Muscle layer of duodenum (tissue), 2 donors: ENCODE measurements around the gene RFX1.

Source experiments
- H3K27ac ChIP-seq: one replicate; pipeline ENCODE4 v1.7.0; 2013; ENCODE audit warnings: mild to moderate bottlenecking, low read length
- H3K27me3 ChIP-seq: one replicate; pipeline ENCODE4 v1.7.0; 2013; ENCODE audit warnings: low read depth, mild to moderate bottlenecking, control low read depth, low read length
- H3K36me3 ChIP-seq, 2 donors: one replicate each; pipeline ENCODE4 v1.7.0; 2013; ENCODE audit warnings: low read length in 2 of 2, control low read depth in 1 of 2, mild to moderate bottlenecking in 1 of 2; ENCODE audit not compliant: insufficient read depth in 2 of 2, control insufficient read depth in 1 of 2
- H3K4me1 ChIP-seq, 2 donors: one replicate each; pipeline ENCODE4 v1.7.0; 2013; ENCODE audit warnings: low read length in 2 of 2, mild to moderate bottlenecking in 2 of 2, control low read depth in 1 of 2, moderate library complexity in 1 of 2; ENCODE audit not compliant: insufficient read depth in 2 of 2, control insufficient read depth in 1 of 2
- H3K4me3 ChIP-seq, 2 donors: one replicate each; pipeline ENCODE4 v1.7.0; 2013; ENCODE audit warnings: low read length in 2 of 2, low read depth in 1 of 2, mild to moderate bottlenecking in 1 of 2
- H3K9me3 ChIP-seq, 2 donors: one replicate each; pipeline ENCODE4 v1.7.0; 2013; ENCODE audit warnings: low read length in 2 of 2, control low read depth in 1 of 2, mild to moderate bottlenecking in 1 of 2; ENCODE audit not compliant: control insufficient read depth in 1 of 2
- donor health status: healthy.

Gene RFX1

GRCh38 chr19:13965377-13965896 lies 40.7 kb downstream of the RFX1 start:
- peaks cover 14 to 68% of the 10 kb centered on the region in 2 donors for H3K36me3 ChIP-seq

GRCh38 chr19:13964776-13965175 lies 41.3 kb downstream of the RFX1 start:
- H3K4me3 ChIP-seq = no peak overlapping the region
- peaks cover 14 to 68% of the 10 kb centered on the region in 2 donors for H3K36me3 ChIP-seq
- peaks cover 0 to 6% of the 10 kb centered on the region in 2 donors for H3K4me1 ChIP-seq
- H3K9me3 ChIP-seq = no peaks in the 10 kb centered on the region
- H3K27me3 ChIP-seq = no peaks in the 10 kb centered on the region
- H3K27ac ChIP-seq = no peak overlapping the region

More at GRCh38 chr19:13965377-13965896, 40.7 kb downstream of the RFX1 start:
- Histone ChIP-seq H3K27me3 (no peaks in the 10 kb centered on the region), H3K4me3 (no peak overlapping the region), H3K4me1 (peaks cover 0 to 6% of the 10 kb centered on the region in 2 donors), H3K27ac (no peak overlapping the region), H3K9me3 (no peaks in the 10 kb centered on the region)

- Histone ChIP-seq H3K4me3 (peak overlapping the region in 1 of 2 donors; percentile 56), H3K9me3 (no peaks in the 10 kb centered on the region), H3K36me3 (peaks cover 12 to 65% of the 10 kb centered on the region in 2 donors), H3K4me1 (peaks cover 0 to 6% of the 10 kb centered on the region in 2 donors), H3K27ac (no peak overlapping the region), H3K27me3 (no peaks in the 10 kb centered on the region)
Measured at GRCh38 chr19:13963603-13964105, 42.5 kb downstream of the RFX1 start.

- peaks cover 15 to 60% of the 10 kb centered on the region in 2 donors for H3K36me3 ChIP-seq
- H3K9me3 ChIP-seq = no peaks in the 10 kb centered on the region
- H3K4me1 ChIP-seq = peaks cover 0 to 6% of the 10 kb centered on the region in 2 donors
- H3K27me3 ChIP-seq = no peaks in the 10 kb centered on the region
- H3K4me3 ChIP-seq = peak overlapping the region in 1 of 2 donors; percentile 56
- no peak overlapping the region for H3K27ac ChIP-seq
Measured at GRCh38 chr19:13962699-13963602, 43.2 kb downstream of the RFX1 start.

- H3K4me1 ChIP-seq = peaks cover 0 to 6% of the 10 kb centered on the region in 2 donors
- peaks cover 17 to 61% of the 10 kb centered on the region in 2 donors for H3K36me3 ChIP-seq
- H3K9me3 ChIP-seq = no peaks in the 10 kb centered on the region
- no peaks in the 10 kb centered on the region for H3K27me3 ChIP-seq
- H3K27ac ChIP-seq = no peak overlapping the region
- H3K4me3 ChIP-seq = peak overlapping the region in 1 of 2 donors; percentile 24
Measured at GRCh38 chr19:13961826-13962698, 44.1 kb downstream of the RFX1 start.

- no peaks in the 10 kb centered on the region for H3K9me3 ChIP-seq
- no peak overlapping the region for H3K4me3 ChIP-seq
- peaks cover 0 to 6% of the 10 kb centered on the region in 2 donors for H3K4me1 ChIP-seq
- no peak overlapping the region for H3K27ac ChIP-seq
- H3K27me3 ChIP-seq = no peaks in the 10 kb centered on the region
- peaks cover 20 to 61% of the 10 kb centered on the region in 2 donors for H3K36me3 ChIP-seq
Measured at GRCh38 chr19:13960863-13961784, 45.0 kb downstream of the RFX1 start.

GRCh38 chr19:13959962-13960862 lies 45.9 kb downstream of the RFX1 start:
- H3K4me3 ChIP-seq = no peak overlapping the region
- H3K27me3 ChIP-seq = no peaks in the 10 kb centered on the region
- peaks cover 0 to 6% of the 10 kb centered on the region in 2 donors for H3K4me1 ChIP-seq
- H3K9me3 ChIP-seq = no peaks in the 10 kb centered on the region
- H3K27ac ChIP-seq = no peak overlapping the region
- peaks cover 20 to 61% of the 10 kb centered on the region in 2 donors for H3K36me3 ChIP-seq

- peaks cover 16 to 61% of the 10 kb centered on the region in 2 donors for H3K36me3 ChIP-seq
- no peak overlapping the region for H3K4me3 ChIP-seq
- H3K9me3 ChIP-seq = no peaks in the 10 kb centered on the region
- no peaks in the 10 kb centered on the region for H3K27me3 ChIP-seq
- no peak overlapping the region for H3K27ac ChIP-seq
- peaks cover 0 to 6% of the 10 kb centered on the region in 2 donors for H3K4me1 ChIP-seq
Measured at GRCh38 chr19:13959141-13959961, 46.8 kb downstream of the RFX1 start.

- Histone ChIP-seq H3K27me3 (no peaks in the 10 kb centered on the region), H3K4me3 (no peak overlapping the region), H3K4me1 (peaks cover 6 to 16% of the 10 kb centered on the region in 2 donors), H3K36me3 (peaks cover 16 to 62% of the 10 kb centered on the region in 2 donors), H3K9me3 (no peaks in the 10 kb centered on the region), H3K27ac (no peak overlapping the region)
Measured at GRCh38 chr19:13958043-13958442, 48.1 kb downstream of the RFX1 start.
